ENCODE data around the gene PCDH17. TPM values are rescaled to one million over a fixed set of nuclear protein-coding genes. Genes with fewer than 3 reads are reported as not detected.
A peak's percentile ranks its signal among the peaks of the same experiment; 100 is the strongest.

Gene PCDH17
- total and polyA plus RNA-seq, 4 donors, result 0.59 to 8.8 (median 0.98) TPM

DNA sequence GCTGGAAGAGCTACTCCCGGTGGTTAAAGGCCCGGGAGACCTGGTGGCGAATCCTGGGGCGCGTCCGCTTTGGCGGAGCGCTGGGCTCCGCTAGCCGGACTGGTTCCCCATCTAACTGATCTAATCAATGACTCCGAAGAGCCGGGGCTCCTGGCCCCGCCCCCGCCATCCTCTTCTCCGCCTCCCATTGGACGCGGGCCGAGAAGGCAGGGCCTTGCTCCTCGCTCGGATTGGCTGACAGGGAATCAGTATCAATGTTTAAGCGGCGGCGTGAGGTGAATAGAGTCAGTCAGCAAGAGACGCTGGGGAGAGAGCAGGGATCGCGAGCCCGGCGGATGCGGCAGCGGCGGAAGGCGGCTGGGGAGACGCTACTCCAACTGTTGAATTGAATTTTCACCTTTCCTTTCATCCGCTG, 1.7 kb upstream of the PCDH17 start:
- peaks cover 0 to 23% (median 9%) of the 10 kb centered on the region in 4 donors for H3K27me3 ChIP-seq (ENCODE audit: control insufficient read depth in 4 of 4, insufficient read depth in 4 of 4, low read length in 3 of 4)
- DNase-seq (ENCODE audit: low spot score), result peak; percentile 52
- TF ChIP-seq JUND (IDR thresholded peaks at IDR 0.05) (no peak), YY1 (IDR thresholded peaks at IDR 0.05) (peak; percentile 20), TAF1 (conservative IDR thresholded peaks at IDR 0.05) (peak; percentile 93), RXRA (IDR thresholded peaks at IDR 0.05) (no peak), NR2F2 (IDR thresholded peaks at IDR 0.05) (no peak), SP1 (IDR thresholded peaks at IDR 0.05) (peak; percentile 42), HNF4G (IDR thresholded peaks at IDR 0.05) (no peak), EGR1 (IDR thresholded peaks at IDR 0.05; ENCODE audit: low read depth in 2 of 2) (no peak)
- TF ChIP-seq, protein P1, sequence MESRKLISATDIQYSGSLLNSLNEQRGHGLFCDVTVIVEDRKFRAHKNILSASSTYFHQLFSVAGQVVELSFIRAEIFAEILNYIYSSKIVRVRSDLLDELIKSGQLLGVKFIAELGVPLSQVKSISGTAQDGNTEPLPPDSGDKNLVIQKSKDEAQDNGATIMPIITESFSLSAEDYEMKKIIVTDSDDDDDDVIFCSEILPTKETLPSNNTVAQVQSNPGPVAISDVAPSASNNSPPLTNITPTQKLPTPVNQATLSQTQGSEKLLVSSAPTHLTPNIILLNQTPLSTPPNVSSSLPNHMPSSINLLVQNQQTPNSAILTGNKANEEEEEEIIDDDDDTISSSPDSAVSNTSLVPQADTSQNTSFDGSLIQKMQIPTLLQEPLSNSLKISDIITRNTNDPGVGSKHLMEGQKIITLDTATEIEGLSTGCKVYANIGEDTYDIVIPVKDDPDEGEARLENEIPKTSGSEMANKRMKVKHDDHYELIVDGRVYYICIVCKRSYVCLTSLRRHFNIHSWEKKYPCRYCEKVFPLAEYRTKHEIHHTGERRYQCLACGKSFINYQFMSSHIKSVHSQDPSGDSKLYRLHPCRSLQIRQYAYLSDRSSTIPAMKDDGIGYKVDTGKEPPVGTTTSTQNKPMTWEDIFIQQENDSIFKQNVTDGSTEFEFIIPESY (IDR thresholded peaks at IDR 0.05), result no peak
- TF ChIP-seq, protein P2, sequence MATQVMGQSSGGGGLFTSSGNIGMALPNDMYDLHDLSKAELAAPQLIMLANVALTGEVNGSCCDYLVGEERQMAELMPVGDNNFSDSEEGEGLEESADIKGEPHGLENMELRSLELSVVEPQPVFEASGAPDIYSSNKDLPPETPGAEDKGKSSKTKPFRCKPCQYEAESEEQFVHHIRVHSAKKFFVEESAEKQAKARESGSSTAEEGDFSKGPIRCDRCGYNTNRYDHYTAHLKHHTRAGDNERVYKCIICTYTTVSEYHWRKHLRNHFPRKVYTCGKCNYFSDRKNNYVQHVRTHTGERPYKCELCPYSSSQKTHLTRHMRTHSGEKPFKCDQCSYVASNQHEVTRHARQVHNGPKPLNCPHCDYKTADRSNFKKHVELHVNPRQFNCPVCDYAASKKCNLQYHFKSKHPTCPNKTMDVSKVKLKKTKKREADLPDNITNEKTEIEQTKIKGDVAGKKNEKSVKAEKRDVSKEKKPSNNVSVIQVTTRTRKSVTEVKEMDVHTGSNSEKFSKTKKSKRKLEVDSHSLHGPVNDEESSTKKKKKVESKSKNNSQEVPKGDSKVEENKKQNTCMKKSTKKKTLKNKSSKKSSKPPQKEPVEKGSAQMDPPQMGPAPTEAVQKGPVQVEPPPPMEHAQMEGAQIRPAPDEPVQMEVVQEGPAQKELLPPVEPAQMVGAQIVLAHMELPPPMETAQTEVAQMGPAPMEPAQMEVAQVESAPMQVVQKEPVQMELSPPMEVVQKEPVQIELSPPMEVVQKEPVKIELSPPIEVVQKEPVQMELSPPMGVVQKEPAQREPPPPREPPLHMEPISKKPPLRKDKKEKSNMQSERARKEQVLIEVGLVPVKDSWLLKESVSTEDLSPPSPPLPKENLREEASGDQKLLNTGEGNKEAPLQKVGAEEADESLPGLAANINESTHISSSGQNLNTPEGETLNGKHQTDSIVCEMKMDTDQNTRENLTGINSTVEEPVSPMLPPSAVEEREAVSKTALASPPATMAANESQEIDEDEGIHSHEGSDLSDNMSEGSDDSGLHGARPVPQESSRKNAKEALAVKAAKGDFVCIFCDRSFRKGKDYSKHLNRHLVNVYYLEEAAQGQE (IDR thresholded peaks at IDR 0.05), result no peak
- H3K4me3 ChIP-seq (ENCODE audit: low read depth in 1 of 3, low read length in 3 of 3), result peak overlapping the region in 2 of 3 donors; percentile 37 to 51
- no peak overlapping the region for H3K27ac ChIP-seq (ENCODE audit: low read depth in 1 of 2, low read length in 2 of 2)
- H3K9ac ChIP-seq (ENCODE audit: low read depth in 1 of 2, low read length in 2 of 2), result no peak overlapping the region
- peaks cover 5 to 40% (median 33%) of the 10 kb centered on the region in 4 donors for H3K4me1 ChIP-seq (ENCODE audit: control insufficient read depth in 4 of 4, insufficient read depth in 4 of 4, low read length in 3 of 4)
- H3K9me3 ChIP-seq (ENCODE audit: control insufficient read depth in 4 of 4, low read length in 3 of 4), result peaks cover 0 to 12% (median 3%) of the 10 kb centered on the region in 4 donors
- H3K36me3 ChIP-seq (ENCODE audit: control insufficient read depth in 4 of 4, insufficient read depth in 3 of 4, low read depth in 1 of 4, low read length in 3 of 4), result no peaks in the 10 kb centered on the region
- 9% methylated on average over 34 of the region's 34 CpGs for WGBS

DNA sequence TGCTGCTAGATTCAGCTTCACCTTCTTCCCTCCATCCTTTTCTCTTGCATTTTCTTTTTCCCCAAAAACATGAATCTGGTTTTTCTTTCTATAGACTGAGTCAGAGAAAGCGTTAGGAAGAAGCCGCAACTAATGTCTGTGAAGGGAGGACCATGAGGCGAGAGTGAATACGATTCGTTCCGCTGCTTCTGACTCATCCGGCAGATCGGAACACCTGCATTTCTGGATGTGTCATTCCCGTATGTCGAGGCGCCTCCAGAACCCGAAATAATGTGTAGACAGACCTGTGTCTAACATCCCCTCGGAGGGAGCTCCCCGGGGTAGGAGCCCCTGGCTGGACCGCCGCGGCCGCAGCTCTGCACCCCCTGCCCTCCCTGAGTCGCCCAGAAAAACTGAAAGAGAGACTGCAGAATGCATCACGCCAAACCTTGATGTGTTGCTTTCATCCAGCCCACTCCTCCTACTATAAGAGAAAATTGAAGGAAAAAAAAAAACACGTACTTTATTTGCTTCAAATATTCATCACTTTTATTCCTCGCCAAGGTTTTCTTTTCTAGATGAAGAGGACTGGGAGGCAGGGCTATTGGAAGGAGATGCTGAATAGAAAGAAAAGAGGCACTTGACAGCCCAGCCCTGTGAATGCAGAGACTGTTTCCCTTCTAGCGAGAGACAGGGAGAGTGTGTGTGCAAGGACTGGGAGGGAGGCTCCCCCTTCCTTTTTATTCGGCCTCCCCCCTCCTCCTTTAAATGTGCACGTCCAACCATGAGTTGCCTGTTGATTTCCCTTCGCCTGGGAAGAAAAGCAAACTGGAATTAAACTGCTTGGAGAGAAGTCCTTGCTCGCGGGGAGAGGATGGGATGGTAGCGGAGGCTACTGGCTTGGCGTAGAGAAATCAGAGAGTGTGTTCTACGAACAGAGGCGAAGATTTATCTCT, 616 bp upstream of the PCDH17 start:
- peaks cover 0 to 23% (median 9%) of the 10 kb centered on the region in 4 donors for H3K27me3 ChIP-seq (ENCODE audit: control insufficient read depth in 4 of 4, insufficient read depth in 4 of 4, low read length in 3 of 4)
- peaks cover 5 to 40% (median 33%) of the 10 kb centered on the region in 4 donors for H3K4me1 ChIP-seq (ENCODE audit: control insufficient read depth in 4 of 4, insufficient read depth in 4 of 4, low read length in 3 of 4)
- peak overlapping the region; percentile 41 to 61 (median 51) for H3K4me3 ChIP-seq (ENCODE audit: low read depth in 1 of 3, low read length in 3 of 3)
- DNase-seq (ENCODE audit: low spot score), result no peak
- no peak for TF ChIP-seq RXRA (IDR thresholded peaks at IDR 0.05)
- TF ChIP-seq FOXA2 (IDR thresholded peaks at IDR 0.05), result no peak
- TF ChIP-seq, protein P2 (IDR thresholded peaks at IDR 0.05), result no peak
- TF ChIP-seq YY1 (IDR thresholded peaks at IDR 0.05), result no peak
- TF ChIP-seq, protein P1 (IDR thresholded peaks at IDR 0.05), result no peak
- H3K9me3 ChIP-seq (ENCODE audit: control insufficient read depth in 4 of 4, low read length in 3 of 4), result peaks cover 0 to 12% (median 3%) of the 10 kb centered on the region in 4 donors
- peak overlapping the region; percentile 0 to 55 for H3K27ac ChIP-seq (ENCODE audit: low read depth in 1 of 2, low read length in 2 of 2)
- no peaks in the 10 kb centered on the region for H3K36me3 ChIP-seq (ENCODE audit: control insufficient read depth in 4 of 4, insufficient read depth in 3 of 4, low read depth in 1 of 4, low read length in 3 of 4)
- 5% methylated on average over 32 of the region's 32 CpGs for WGBS
- H3K9ac ChIP-seq (ENCODE audit: low read depth in 1 of 2, low read length in 2 of 2), result no peak overlapping the region
